HCT116 (cell line): Measurements from ENCODE around the gene CASP10. TPM values are rescaled to one million over a fixed set of nuclear protein-coding genes. Genes with fewer than 3 reads are reported as not detected.

Experiments used
- ATAC-seq: fragments of 200-7000 bp; cut with Tn5 transposase; 2 replicates; pipeline ENCODE4 v1.9.1; 2020; ENCODE audit warnings: mild to moderate bottlenecking, moderate library complexity
- BruUV-seq: library from RNA; stranded (reverse); fragments of 400-500 nt; replicated peaks from 2 replicates; lab custom pipeline; 2021; lab: Mats Ljungman, UMichigan
- CTCF ChIA-PET: fragments of 300-600 bp; sonication (Branson Sonifier 250); formaldehyde crosslinking; loops from one replicate; lab custom pipeline; 2021; ENCODE audit warnings: antibody characterized with exemption; lab: Charles Lee
- POLR2A ChIA-PET: fragments of 300-600, 350-600 bp; sonication (Branson Sonifier 250); formaldehyde crosslinking; loops from one replicate; lab custom pipeline; 2021; ENCODE audit warnings: antibody characterized with exemption; lab: Charles Lee
- RAD21 ChIA-PET, 2 experiments: fragments of 300-600 bp; sonication (Branson Sonifier 250); formaldehyde crosslinking; loops; one replicate each; lab custom pipeline; 2023; ENCODE audit warnings: low total read pairs in 2 of 2; ENCODE audit not compliant: uncharacterized antibody in 2 of 2, unreplicated experiment in 2 of 2, low non-redundant PET in 1 of 2; lab: Charles Lee
- DNase-seq: peaks from one replicate; pipeline ENCODE4 v3.0.0-alpha.2; 2010; ENCODE audit warnings: low read depth, low spot score
- H2AFZ ChIP-seq: fragments of 200-600 bp; shearing (Covaris generic), sonication (generic); 2 replicates; pipeline ENCODE4 v1.6.1; 2017; ENCODE audit warnings: low read depth, mixed run types, mixed read lengths, antibody characterized with exemption, low read length; ENCODE audit not compliant: poor library complexity, severe bottlenecking
- H3K27ac ChIP-seq: 2 replicates; pipeline ENCODE4 v1.5.1; 2012; ENCODE audit warnings: low read depth, low read length
- H3K27me3 ChIP-seq: fragments of 200-600 bp; sonication (generic); 2 replicates; pipeline ENCODE4 v1.6.1; 2016; ENCODE audit warnings: mixed run types, low read length, mixed read lengths; ENCODE audit not compliant: insufficient read depth
- H3K36me3 ChIP-seq, 2 experiments: fragments of 200-500 bp in 1 of 2; fragments of 200-600 bp in 1 of 2; sonication (Bioruptor generic) in 1 of 2; sonication (generic) in 1 of 2; 2 replicates each; pipeline versions ENCODE4 v1.5.1 to v1.6.1; 2014 to 2016; ENCODE audit warnings: low read length in 2 of 2, inconsistent platforms in 1 of 2, mixed read lengths in 1 of 2, mixed run types in 1 of 2; ENCODE audit not compliant: insufficient read depth in 2 of 2, control insufficient read depth in 1 of 2
- H3K4me1 ChIP-seq, 2 experiments: fragments of 200-600 bp in 1 of 2; sonication (generic) in 1 of 2; 2 replicates each; pipeline versions ENCODE4 v1.5.1 to v1.6.1; 2012 to 2017; ENCODE audit warnings: low read length in 2 of 2, inconsistent platforms in 1 of 2, mild to moderate bottlenecking in 1 of 2, mixed read lengths in 1 of 2, mixed run types in 1 of 2, moderate library complexity in 1 of 2; ENCODE audit not compliant: insufficient read depth in 2 of 2, control insufficient read depth in 1 of 2
- H3K4me2 ChIP-seq: fragments of 200-600 bp; sonication (generic); 2 replicates; pipeline ENCODE4 v1.6.1; 2017; ENCODE audit warnings: mixed run types, low read length, mixed read lengths
- H3K4me3 ChIP-seq, 2 experiments: fragments of 200-600 bp in 1 of 2; sonication (generic) in 1 of 2; replicated peaks in 1 of 2; 2 replicates each; pipeline ENCODE4 v1.5.1; 2011 to 2016; ENCODE audit warnings: low read length in 2 of 2, control low read depth in 1 of 2, low read depth in 1 of 2, mild to moderate bottlenecking in 1 of 2, mixed read lengths in 1 of 2, mixed run types in 1 of 2
- H3K79me2 ChIP-seq: fragments of 200-600 bp; sonication (generic); 2 replicates; pipeline ENCODE4 v1.6.1; 2017; ENCODE audit warnings: mild to moderate bottlenecking, mixed run types, low read length, moderate library complexity, mixed read lengths; ENCODE audit not compliant: insufficient read depth
- H3K9ac ChIP-seq: fragments of 200-600 bp; sonication (generic); 2 replicates; pipeline ENCODE4 v1.6.1; 2016; ENCODE audit warnings: low read length, mixed read lengths
- H3K9me2 ChIP-seq: fragments of 200-600 bp; sonication (generic), shearing (Covaris generic); 2 replicates; pipeline ENCODE4 v1.6.1; 2017; ENCODE audit warnings: mixed run types, mild to moderate bottlenecking, moderate library complexity; ENCODE audit not compliant: insufficient read depth
- H3K9me3 ChIP-seq, 2 experiments: fragments of 200-500 bp in 1 of 2; fragments of 200-600 bp in 1 of 2; sonication (Bioruptor generic) in 1 of 2; sonication (generic) in 1 of 2; 2 replicates each; pipeline ENCODE4 v1.6.1; 2014 to 2017; ENCODE audit warnings: low read length in 2 of 2, mixed read lengths in 2 of 2, inconsistent platforms in 1 of 2, low read depth in 1 of 2, mild to moderate bottlenecking in 1 of 2, mixed run types in 1 of 2, moderate library complexity in 1 of 2; ENCODE audit not compliant: control insufficient read depth in 1 of 2, insufficient read depth in 1 of 2
- H4K20me1 ChIP-seq: fragments of 200-600 bp; sonication (generic), shearing (Covaris generic); 2 replicates; pipeline ENCODE4 v1.6.1; 2017; ENCODE audit warnings: mixed run types, mild to moderate bottlenecking, moderate library complexity; ENCODE audit not compliant: insufficient read depth
- EGR1 ChIP-seq: IDR thresholded peaks from 2 replicates; pipeline ENCODE4 v1.6.1; 2012; ENCODE audit warnings: low read depth
- ELF1 ChIP-seq: IDR thresholded peaks from 2 replicates; pipeline ENCODE4 v1.6.1; 2012; ENCODE audit warnings: low read depth, borderline replicate concordance
- POLR2AphosphoS5 ChIP-seq: IDR thresholded peaks from 2 replicates; pipeline ENCODE4 v1.6.1; 2011; ENCODE audit warnings: mild to moderate bottlenecking, low read depth, low read length, moderate library complexity
- SP1 ChIP-seq: IDR thresholded peaks from 2 replicates; pipeline ENCODE4 v1.6.1; 2012; ENCODE audit warnings: low read depth
- YY1 ChIP-seq: IDR thresholded peaks from 2 replicates; pipeline ENCODE4 v1.6.1; 2011; ENCODE audit warnings: low read length, low read depth, moderate library complexity, mild to moderate bottlenecking; ENCODE audit not compliant: insufficient replicate concordance; ENCODE audit errors: extremely low read depth
- ZNF274 ChIP-seq: fragments of 200-500 bp; sonication (Bioruptor generic); IDR thresholded peaks from 2 replicates; pipeline ENCODE4 v1.6.1; 2014; ENCODE audit warnings: mild to moderate bottlenecking, low read depth, low read length, inconsistent platforms
- intact Hi-C: fragments of 100-400 bp; cut with micrococcal nuclease; formaldehyde crosslinking; loops from 2 replicates; pipeline ENCODE4 v1.10.0; 2022
- total RNA-seq: library from RNA; stranded (reverse); gene quantifications from one replicate; pipeline ENCODE4 v1.2.1, GENCODE V29; 2021; ENCODE audit not compliant: unreplicated experiment
- TF ChIP-seq, protein P1 (sequence below): IDR thresholded peaks from 2 replicates; pipeline ENCODE4 v1.6.1; 2012

CASP10 gene
- total RNA-seq, 1 experiment from 2014 or later, result 2.6 TPM

DNA sequence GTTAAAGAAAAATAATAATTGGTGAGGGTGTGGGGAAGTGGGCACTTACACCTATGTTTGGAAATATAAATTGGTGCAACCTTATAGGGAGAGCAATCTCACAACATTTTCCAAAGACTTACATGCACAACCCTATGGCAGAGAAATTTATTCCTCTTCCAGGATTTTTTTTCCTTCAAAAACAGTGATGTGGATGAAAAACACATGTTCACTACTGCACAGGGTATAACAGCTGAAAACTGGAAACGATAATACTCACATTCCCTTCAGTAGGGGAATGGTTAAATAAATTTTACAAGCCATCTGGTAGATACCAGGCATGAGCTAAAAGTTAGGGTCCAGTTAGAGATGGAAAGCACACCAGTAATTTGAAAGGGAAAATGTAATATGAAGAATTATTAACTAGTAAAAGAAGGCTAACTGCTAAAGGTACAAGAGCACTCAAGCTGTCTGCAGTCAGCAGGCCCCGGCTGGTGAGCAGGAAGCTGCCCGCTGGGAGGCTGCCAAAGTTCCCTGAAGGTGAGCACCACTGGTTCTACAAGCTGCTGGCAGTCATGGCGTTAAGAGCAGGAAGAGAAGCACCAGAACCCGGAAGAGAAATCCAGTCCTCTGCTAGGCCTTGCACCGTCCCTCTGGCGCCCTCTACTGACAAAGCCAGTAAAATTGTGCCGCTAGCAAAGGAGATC lies 49.0 kb downstream of the CASP10 start (continued):
- TF ChIP-seq YY1 (peak; percentile 91), ZNF274 (no peak), ELF1 (peak; percentile 95)
- TF ChIP-seq, protein P1, sequence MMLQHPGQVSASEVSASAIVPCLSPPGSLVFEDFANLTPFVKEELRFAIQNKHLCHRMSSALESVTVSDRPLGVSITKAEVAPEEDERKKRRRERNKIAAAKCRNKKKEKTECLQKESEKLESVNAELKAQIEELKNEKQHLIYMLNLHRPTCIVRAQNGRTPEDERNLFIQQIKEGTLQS, result no peak

DNA sequence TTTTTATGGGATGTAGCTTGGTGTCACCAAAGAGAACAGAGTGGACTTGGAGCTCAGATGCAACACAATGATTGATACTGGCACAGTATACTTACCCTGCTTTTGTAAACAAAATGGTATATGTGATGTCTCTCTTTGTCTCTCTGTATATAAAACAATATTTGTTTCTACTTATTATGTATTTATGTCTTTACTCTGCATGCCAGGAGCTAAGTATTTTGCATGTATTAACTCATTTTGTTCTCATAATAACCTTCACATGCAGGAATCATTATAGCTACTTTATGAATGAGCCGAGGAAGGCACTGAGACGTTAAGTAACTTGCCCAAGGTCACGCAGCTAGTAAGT lies 49.5 kb downstream of the CASP10 start:
- Histone ChIP-seq H3K4me3 (peak overlapping the region; percentile 74 to 83), H3K27me3 (no peaks in the 10 kb centered on the region), H3K9ac (peak overlapping the region; percentile 72; the same call in 1 of the 2 replicates), H3K36me3 (peaks cover 0 to 3% of the 10 kb centered on the region in 2 experiments; a peak in 2 of 4 replicates), H3K9me3 (no peaks in the 10 kb centered on the region), H3K79me2 (peaks cover 33% of the 10 kb centered on the region), H4K20me1 (no peaks in the 10 kb centered on the region), H3K9me2 (no peaks in the 10 kb centered on the region), H3K4me1 (peaks cover 15 to 22% of the 10 kb centered on the region in 2 experiments), H3K27ac (peak overlapping the region; percentile 74; the same call in 1 of the 2 replicates), H3K4me2 (peak overlapping the region; percentile 84), H2AFZ (peak overlapping the region; percentile 49)
- CTCF ChIA-PET, result interaction anchor here (0.6 to 2.6 kb wide), 37 partner anchors 10 to 750 kb away, joined by 3 to 59 read pairs (median 5); partner anchors contain the start of genes ALS2, CASP10, FLACC1 and NIF3L1
- POLR2A ChIA-PET, result interaction anchor here (0.8 to 2.0 kb wide), 6 partner anchors 22 to 548 kb away, joined by 3 to 13 read pairs (median 7); partner anchors contain the start of genes ALS2, CASP10, CFLAR and NIF3L1
- intact Hi-C loops, result loop anchor here (1.0 to 10.0 kb wide), 7 partner anchors 50 to 410 kb away; partner anchors contain the start of genes CASP10, HYCC2, STRADB and TMEM237
- BruUV-seq, result no TSS peak
- RAD21 ChIA-PET, result interaction anchor here (1.1 to 1.4 kb wide), 8 partner anchors 49 to 343 kb away, joined by 3 to 8 read pairs (median 4); partner anchors contain the start of genes CASP10 (in 1 of the 2) and NIF3L1 (in 1 of the 2)
- ATAC-seq (no peak), DNase-seq (no peak)
- 0 out of 2 replicates have a peak, but pooled peaks have one; percentile 6 for TF ChIP-seq EGR1
- no peak for TF ChIP-seq POLR2AphosphoS5
- TF ChIP-seq SP1, result 0 out of 2 replicates have a peak, but pooled peaks have one; percentile 1
- TF ChIP-seq ELF1, result no peak
